Mucosa of gallbladder (tissue), 1 donor: ENCODE measurements around the gene KLRG1. TPM values are rescaled to one million over a fixed set of nuclear protein-coding genes. Genes with fewer than 3 reads are reported as not detected.

Experiments
- DNase-seq: peaks from one replicate; pipeline ENCODE4 v3.0.0-alpha.2; 2020; ENCODE audit warnings: low spot score
- total RNA-seq: library from RNA; stranded (reverse); gene quantifications from one replicate; pipeline ENCODE4 v1.2.1, GENCODE V29; 2021
- donor health status: DM: no; HTN: no; CAD: no.

KLRG1 gene
- 3.3 TPM for total RNA-seq

DNA sequence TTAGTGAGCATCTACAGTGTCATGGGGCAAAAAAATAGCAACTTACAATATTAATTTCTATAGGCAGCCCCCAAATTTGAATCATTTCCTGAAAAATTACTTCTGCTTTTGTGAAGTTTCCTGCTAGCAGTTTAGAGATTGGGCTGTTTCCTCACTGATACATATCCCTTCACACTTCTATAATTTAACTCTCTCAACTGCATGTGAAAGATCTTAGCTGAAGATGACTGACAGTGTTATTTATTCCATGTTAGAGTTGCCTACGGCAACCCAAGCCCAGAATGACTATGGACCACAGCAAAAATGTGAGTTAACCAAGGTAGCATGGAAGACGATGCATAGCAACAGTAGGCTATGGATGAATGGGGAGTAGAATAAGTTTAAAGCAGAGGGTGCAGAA is at the start of gene KLRG1:
Gene KLRG1, plus strand, starts transcription at position 134 of the 400 bp plus-strand sequence. Its CDS starts 90 bp downstream, at position 224.
- no peak for DNase-seq

GRCh38 chr12:8941691-8942478 is 47.5 kb upstream of the KLRG1 start:
- no peak for DNase-seq

DNA sequence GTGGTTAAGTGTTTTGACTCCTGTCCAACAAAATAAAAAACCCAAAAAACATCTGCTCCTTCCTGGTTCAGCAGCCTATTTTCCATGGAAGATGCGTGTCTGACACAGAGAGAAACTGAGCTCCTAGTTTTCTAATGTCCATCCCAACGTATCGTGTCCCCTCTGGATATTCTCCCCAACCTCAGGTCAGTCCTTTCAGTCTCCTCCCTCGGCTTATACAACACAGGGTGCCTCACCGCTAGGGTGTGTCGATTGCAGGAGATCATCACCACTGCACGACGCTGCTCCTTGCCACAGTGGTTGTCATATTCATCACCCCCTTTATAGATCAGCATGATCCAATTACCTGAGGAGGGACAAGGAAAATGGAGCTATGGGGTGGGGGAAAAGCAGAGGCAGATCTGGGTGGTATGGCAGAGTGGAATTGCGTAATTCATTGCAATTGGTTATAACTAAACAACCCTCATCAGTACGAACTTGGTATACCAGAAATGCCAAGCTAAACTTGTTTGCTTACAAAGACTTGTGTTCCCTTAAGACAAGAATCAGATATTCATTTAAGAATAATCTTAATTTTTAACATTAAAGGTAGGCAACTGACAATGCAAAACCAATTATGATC is 45.7 kb upstream of the KLRG1 start:
- DNase-seq = no peak

GRCh38 chr12:8946733-8947132 is 42.6 kb upstream of the KLRG1 start:
- DNase-seq = no peak

DNA sequence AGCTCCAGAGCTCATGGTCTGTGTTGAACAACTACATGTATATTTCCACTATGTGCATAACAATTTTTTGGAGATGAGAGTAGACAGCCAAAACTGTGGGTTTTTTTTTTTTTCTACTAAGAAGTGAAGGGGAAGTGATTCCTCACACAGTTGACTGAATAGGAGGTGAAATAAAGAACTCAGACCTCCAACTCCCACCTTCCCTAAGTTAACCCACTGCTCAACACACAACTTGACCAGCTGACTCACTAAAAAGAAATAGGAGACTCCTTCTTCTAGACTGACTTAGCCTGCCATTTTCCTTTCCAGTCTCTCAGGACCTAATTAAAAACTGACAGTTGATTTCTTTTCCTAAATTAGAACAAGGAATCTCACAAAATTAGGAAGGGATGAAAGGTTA is 41.6 kb upstream of the KLRG1 start:
- no peak for DNase-seq

GRCh38 chr12:8948701-8949341 is 40.5 kb upstream of the KLRG1 start:
- no peak for DNase-seq

GRCh38 chr12:8949342-8950220 is 39.8 kb upstream of the KLRG1 start, which contains the start of gene M6PR:
Gene M6PR, minus strand, starts transcription at chr12:8949645. Its CDS starts 3,241 bp downstream, at chr12:8946404.
- DNase-seq = peak; percentile 94

DNA sequence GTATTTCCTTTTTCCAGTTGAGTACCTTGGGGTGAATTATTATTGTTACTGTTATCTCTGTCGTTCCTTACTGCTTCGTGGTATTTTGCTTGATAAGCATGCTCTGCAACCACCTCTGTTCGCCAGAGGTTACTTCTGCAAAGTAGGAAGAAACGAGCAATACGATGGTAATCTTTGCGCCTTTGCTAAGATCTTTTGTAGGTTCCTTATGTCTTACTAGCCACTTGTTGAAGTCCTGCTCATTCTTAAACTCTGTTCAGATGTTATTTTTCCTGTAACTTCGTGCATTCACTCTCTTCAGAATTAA is 39.2 kb upstream of the KLRG1 start:
- no peak for DNase-seq

DNA sequence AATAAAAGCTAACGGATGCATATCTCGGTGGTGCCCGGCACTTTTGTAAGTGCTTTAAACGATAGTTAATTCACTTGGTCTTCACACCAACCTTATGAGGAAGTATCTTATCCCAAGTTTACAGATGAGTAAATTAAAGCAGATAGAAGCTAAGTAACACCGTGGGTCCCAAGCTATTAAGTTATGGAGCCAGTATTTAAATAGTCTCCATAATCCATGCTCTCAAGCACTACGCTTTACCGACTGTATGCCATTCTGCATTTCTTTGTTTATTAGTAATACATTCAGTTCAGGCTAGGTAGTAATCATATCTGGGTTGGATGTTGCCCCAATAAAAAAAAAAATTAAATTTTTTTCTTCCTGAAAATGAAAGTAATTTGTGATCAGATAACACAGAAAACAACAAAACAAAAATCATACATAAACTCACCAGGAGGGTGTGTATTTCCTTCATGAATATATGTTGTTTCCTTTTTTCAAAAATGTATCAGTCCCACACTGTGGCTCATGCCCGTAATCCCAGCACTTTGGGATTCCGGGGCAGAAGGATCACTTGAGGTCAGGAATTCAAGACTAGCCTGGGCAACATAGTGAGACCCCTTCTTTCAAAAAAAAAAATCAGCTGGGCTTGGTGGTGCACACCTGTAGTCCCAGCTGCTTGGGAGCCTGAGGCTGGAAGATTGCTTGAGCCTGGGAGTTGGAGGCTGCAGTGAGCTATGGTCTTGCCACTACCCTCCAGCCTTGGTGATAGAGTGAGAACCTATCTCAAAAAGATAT is 38.5 kb upstream of the KLRG1 start:
- DNase-seq = no peak

DNA sequence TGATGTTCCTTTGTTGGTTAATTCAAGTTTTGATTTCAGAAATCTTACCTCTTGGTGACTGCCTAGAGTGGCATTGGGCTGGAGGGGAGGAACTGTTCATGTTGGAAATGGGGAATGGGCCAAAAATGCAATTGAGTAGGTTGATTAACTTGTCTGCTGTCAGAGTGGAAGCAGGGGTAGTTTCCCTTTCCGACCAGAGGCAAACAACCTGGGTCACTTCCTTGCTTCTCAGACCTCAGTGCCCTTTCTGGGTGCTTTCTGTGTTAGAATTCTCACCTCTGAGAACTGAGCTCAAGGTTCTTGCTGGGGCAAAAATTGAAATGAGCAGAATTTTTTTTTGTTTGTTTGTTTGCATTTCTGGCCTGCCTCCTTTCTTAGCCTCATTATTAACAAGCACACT is 37.6 kb upstream of the KLRG1 start:
- DNase-seq = no peak

DNA sequence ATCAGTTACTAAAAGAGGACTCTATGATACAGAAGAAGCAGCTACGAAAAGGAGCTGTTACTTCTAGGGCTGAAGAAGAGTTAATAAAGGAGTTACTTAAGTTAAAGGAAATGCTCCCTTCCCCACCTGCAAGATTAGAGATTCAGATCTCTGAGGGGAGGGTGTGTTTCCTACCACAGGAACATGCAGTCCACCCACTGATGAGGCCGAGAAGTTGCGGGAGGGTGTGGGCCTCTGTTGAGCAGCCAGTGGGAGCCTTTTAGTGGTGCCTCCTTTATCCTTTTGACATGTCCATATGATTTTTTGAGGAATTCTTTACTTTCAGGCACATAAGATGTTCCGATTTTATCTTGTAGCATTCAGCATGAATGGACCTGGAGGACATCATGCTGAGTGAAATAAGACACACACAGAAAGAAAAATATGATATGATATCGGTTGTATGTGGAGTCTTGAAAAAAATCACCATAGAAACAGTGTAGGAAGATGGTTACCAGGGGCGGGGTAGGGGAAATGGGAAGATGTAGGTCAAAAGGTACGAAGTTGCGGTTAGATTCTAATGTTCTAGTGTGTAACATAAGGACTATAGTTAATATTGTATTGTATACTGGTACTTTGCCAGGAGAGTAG is 35.5 kb upstream of the KLRG1 start:
- DNase-seq = no peak

DNA sequence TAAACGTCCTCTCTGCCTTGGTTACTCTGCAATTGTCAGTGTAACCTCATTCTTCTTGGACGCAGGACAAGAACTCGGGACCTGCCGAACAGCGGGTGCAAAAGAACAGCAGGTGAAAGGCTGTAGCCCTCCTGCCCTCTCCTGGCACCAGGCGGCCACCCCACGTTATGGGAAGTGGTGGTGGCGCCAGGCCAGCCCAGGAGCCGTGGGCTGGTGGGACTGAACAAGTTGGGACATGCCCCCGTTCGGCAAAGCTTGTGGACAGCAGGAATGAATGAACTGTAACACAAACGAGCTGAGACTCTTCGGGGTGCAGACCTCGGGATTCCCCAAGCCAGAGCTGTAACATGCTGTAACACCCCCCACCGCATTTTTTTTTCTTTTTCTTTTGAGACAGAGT is 33.3 kb upstream of the KLRG1 start:
- DNase-seq = no peak

DNA sequence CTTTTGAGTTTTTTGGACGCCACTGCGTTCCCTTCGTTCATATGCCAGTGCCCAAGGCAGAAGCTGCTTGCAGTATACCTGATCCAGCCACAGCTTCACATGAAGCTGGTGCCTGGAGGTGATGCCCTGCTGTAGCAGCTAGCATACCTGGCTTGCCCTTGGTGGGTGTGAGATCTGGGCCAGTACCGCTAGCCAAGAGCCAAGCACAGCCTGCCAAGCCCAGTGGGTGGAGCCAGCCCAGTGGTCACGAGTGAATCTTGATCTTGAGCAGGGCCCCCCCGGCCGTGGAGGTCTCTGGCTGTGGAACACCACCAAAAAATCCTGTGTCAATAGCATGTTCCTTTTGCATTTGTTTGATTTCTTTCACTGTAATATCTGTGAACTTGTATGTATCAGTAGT is 32.6 kb upstream of the KLRG1 start:
- DNase-seq = no peak

GRCh38 chr12:8957561-8957960 is 31.8 kb upstream of the KLRG1 start:
- no peak for DNase-seq

GRCh38 chr12:8958066-8958465 is 31.3 kb upstream of the KLRG1 start:
- DNase-seq = no peak

- DNase-seq = no peak
Measured at GRCh38 chr12:8960176-8960575, 29.2 kb upstream of the KLRG1 start.

DNA sequence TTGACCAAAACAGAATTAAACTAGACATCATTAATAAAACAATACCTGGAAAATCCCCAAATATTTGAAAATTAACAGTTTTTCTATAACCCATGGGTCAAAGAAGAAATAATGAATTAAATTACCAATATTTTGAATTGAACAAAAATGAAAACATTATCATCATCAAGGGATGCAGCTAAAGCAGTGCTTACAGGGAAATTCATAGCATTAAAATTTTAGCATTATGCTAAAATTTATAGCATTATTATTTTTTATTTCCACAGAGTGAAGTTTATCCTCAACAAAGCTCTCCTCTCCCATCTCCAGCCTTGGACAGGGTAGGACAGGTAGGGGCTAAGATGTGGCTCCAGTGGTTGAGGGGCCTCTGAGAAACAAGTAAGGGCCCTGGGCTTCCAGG is 20.6 kb upstream of the KLRG1 start:
- no peak for DNase-seq

DNA sequence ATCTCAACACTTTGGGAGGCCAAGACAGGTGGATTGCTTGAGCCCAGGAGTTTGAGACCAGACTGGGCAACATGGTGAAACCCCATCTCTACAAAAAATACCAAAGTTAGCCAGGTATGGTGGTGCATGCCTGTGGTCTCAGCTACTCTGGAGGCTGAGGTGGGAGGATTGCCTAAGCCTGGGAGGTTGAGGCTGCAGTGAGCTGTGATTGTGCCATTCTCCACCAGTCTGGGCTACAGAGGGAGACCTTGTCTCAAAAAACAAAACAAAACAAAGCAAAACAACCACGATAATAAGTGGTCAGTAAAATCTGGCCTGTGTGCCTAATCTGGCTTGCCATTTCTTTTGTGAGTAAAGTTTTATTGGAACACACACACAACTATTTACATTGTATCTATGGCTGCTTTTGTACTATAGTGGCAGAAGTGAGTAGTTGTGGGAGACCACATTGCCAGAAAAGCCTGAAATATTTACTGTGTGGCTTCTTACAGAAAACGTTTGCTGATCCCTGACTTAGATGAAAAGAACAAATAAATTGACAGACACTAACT is 19.4 kb upstream of the KLRG1 start:
- no peak for DNase-seq

DNA sequence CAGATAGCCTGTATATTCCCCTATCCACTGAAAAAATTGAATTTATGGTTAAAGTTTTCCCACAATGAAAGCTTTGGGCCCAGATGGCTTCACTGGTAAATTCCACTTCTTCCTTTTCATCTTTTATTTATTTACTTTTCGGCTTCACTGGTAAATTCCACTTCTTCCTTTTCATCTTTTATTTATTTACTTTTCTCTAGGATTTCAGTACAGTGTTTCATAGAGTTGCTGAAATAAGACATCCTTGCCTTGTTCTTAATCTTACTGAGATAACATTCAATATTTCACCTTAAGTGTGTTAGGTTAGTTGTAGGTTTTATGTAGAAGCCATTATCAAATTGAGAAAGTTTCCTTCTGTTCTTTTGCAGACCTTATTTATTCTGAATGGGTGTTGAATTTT is 18.9 kb upstream of the KLRG1 start:
- DNase-seq = no peak

DNA sequence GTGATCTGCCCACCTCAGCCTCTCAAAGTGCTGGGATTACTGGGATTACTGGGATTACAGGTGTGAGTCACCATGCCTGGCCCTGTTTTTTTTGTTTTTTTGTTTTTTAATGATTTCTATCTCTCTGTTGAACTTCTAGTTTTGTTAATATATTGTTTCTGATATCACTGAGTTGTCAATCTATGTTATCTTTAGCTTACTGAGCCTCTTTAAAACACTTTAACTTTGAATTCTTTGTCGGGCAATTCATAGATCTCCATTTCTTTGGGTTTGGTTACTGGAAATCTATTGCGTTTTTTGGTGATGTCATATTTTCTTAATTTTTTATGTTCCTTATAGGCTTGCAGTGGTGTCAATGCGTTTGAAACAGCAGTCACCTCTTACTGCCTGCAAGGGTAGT is 9.2 kb upstream of the KLRG1 start:
- no peak for DNase-seq
